Stimulated activated CD4-positive, alpha-beta T cell treated with anti-CD3 and anti-CD28 coated beads, Interleukin-4, amount 100 ng/mL, for 48 hours (primary cell): ENCODE results near the gene ARMC5.
"Not testable (repeated sequence)": the region's sequence is repeated elsewhere in the genome, so short reads cannot be mapped to it uniquely, and the experiment has no call there.

Experiments
- DNase-seq, 2 donors: peaks; one replicate each; pipeline ENCODE4 v3.0.0-alpha.2; 2020; ENCODE audit warnings: low read depth in 2 of 2

ARMC5 gene

GRCh38 chr16:31499928-31500327, 40.6 kb downstream of the ARMC5 start:
- DNase-seq = no peak

- DNase-seq = no peak
Observed at GRCh38 chr16:31501226-31501965, 42.1 kb downstream of the ARMC5 start.

- no peak for DNase-seq
Observed at GRCh38 chr16:31501966-31502348, 42.7 kb downstream of the ARMC5 start.

GRCh38 chr16:31502981-31503380, 43.7 kb downstream of the ARMC5 start:
- no peak for DNase-seq

- DNase-seq = not testable (repeated sequence)
Observed at GRCh38 chr16:31503555-31503954, 44.3 kb downstream of the ARMC5 start.

GRCh38 chr16:31504159-31504558, 44.9 kb downstream of the ARMC5 start:
- no peak for DNase-seq

- no peak for DNase-seq
Observed at GRCh38 chr16:31505483-31505882, 46.2 kb downstream of the ARMC5 start.

- DNase-seq = no peak
Observed at GRCh38 chr16:31507617-31507928, 48.3 kb downstream of the ARMC5 start.

GRCh38 chr16:31507929-31508705, 48.8 kb downstream of the ARMC5 start, which contains the start of gene RUSF1:
Gene RUSF1, minus strand, starts transcription at chr16:31508391. Its CDS starts 18 bp downstream, at chr16:31508373.
- DNase-seq = peak; percentile 76 to 84

- no peak for DNase-seq
Observed at GRCh38 chr16:31508706-31509195, 49.5 kb downstream of the ARMC5 start.

GRCh38 chr16:31513126-31513525, 53.8 kb downstream of the ARMC5 start:
- no peak for DNase-seq

- no peak for DNase-seq
Observed at GRCh38 chr16:31513884-31514283, 54.6 kb downstream of the ARMC5 start.
